Hepatocyte (in vitro differentiated cells): Measurements from ENCODE around the gene CYTL1. TPM values are rescaled to one million over a fixed set of nuclear protein-coding genes. Genes with fewer than 3 reads are reported as not detected.
"Not testable (repeated sequence)": the region's sequence is repeated elsewhere in the genome, so short reads cannot be mapped to it uniquely, and the experiment has no call there.

Experiments used
- DNase-seq: peaks from one replicate; pipeline ENCODE4 v3.0.0-alpha.2; 2016; ENCODE audit warnings: low spot score
- H2AFZ ChIP-seq: fragments of 200-600 bp; sonication (generic); 2 replicates; pipeline ENCODE4 v1.6.0; 2016; ENCODE audit warnings: antibody characterized with exemption, mild to moderate bottlenecking
- H3K27ac ChIP-seq: fragments of 200-600 bp; sonication (generic); 2 replicates; pipeline ENCODE4 v1.5.1; 2016; ENCODE audit warnings: mild to moderate bottlenecking
- H3K27me3 ChIP-seq: fragments of 200-600 bp; sonication (generic); 2 replicates; pipeline ENCODE4 v1.6.1; 2016
- H3K36me3 ChIP-seq: fragments of 200-600 bp; sonication (generic); replicated peaks from 2 replicates; pipeline ENCODE4 v1.5.1; 2016; ENCODE audit warnings: low read depth; ENCODE audit not compliant: insufficient read depth
- H3K4me1 ChIP-seq: fragments of 200-600 bp; sonication (generic); 2 replicates; pipeline ENCODE4 v1.5.1; 2016; ENCODE audit warnings: mild to moderate bottlenecking, moderate library complexity; ENCODE audit not compliant: insufficient read depth
- H3K4me2 ChIP-seq: fragments of 200-600 bp; sonication (generic); 2 replicates; pipeline ENCODE4 v1.6.0; 2016
- H3K4me3 ChIP-seq: fragments of 200-600 bp; sonication (generic); 2 replicates; pipeline ENCODE4 v1.5.1; 2016; ENCODE audit warnings: mild to moderate bottlenecking
- H3K79me2 ChIP-seq: fragments of 200-600 bp; sonication (generic); 2 replicates; pipeline ENCODE4 v1.6.0; 2017; ENCODE audit warnings: mild to moderate bottlenecking
- H3K9me2 ChIP-seq: fragments of 200-600 bp; sonication (generic); replicated peaks from 2 replicates; pipeline ENCODE4 v1.6.0; 2017; ENCODE audit warnings: mild to moderate bottlenecking; ENCODE audit not compliant: insufficient read depth
- H3K9me3 ChIP-seq: fragments of 200-600 bp; sonication (generic); 2 replicates; pipeline ENCODE4 v1.5.1; 2016; ENCODE audit warnings: low read depth, mild to moderate bottlenecking
- H4K20me1 ChIP-seq: fragments of 200-600 bp; sonication (generic); 2 replicates; pipeline ENCODE4 v1.6.0; 2016; ENCODE audit warnings: mild to moderate bottlenecking; ENCODE audit not compliant: insufficient read depth, poor library complexity, severe bottlenecking
- CTCF ChIP-seq: fragments of 200-600 bp; sonication (generic); IDR thresholded peaks from 2 replicates; pipeline ENCODE4 v1.5.1; 2016; ENCODE audit warnings: antibody characterized with exemption, mild to moderate bottlenecking; ENCODE audit not compliant: poor library complexity
- EZH2 ChIP-seq: fragments of 200-600 bp; sonication (generic); IDR thresholded peaks from 2 replicates; pipeline ENCODE4 v1.6.1; 2016; ENCODE audit warnings: antibody characterized with exemption, mild to moderate bottlenecking, borderline replicate concordance
- EZH2phosphoT487 ChIP-seq: fragments of 200-600 bp; sonication (generic); IDR thresholded peaks from one replicate; pipeline ENCODE4 v1.6.1; 2018; ENCODE audit warnings: antibody characterized with exemption, mild to moderate bottlenecking, low read depth, moderate library complexity; ENCODE audit not compliant: unreplicated experiment, severe bottlenecking
- WGBS: methylation state at CpG from one replicate; pipeline ENCODE4 v1.1.6; 2016; ENCODE audit warnings: low lambda C conversion rate; ENCODE audit errors: missing lambda C conversion rate; 5-methylcytosine and 5-hydroxymethylcytosine counted together
- polyA plus RNA-seq: library from polyadenylated mRNA; unstranded; fragments of >200 nt; fragmentation: Nextera tagmentation; extraction: Ambion mirVana; gene quantifications from 2 replicates; pipeline ENCODE4 v1.2.1, GENCODE V29; 2016
- total RNA-seq: library from RNA; depleted of rRNA; stranded (reverse); fragments of >200 nt; gene quantifications from 2 replicates; pipeline ENCODE4 v1.2.3, GENCODE V29; 2014

CYTL1 gene
- total and polyA plus RNA-seq, 2 experiments from 2014 or later = 37.4 to 55.4 TPM

GRCh38 chr4:5003372-5003857, 15.8 kb downstream of the CYTL1 start:
- peaks cover 19% of the 10 kb centered on the region for H3K27me3 ChIP-seq
- H3K27ac ChIP-seq = no peak overlapping the region
- no peaks in the 10 kb centered on the region for H3K9me2 ChIP-seq
- DNase-seq = no peak
- no peaks in the 10 kb centered on the region for H3K4me1 ChIP-seq
- WGBS = 46% methylated on average over 9 of the region's 9 CpGs
- no peaks in the 10 kb centered on the region for H3K36me3 ChIP-seq
- H2AFZ ChIP-seq = no peak overlapping the region
- H3K4me2 ChIP-seq = no peak overlapping the region
- H3K4me3 ChIP-seq = no peak overlapping the region
- no peaks in the 10 kb centered on the region for H4K20me1 ChIP-seq
- no peak for TF ChIP-seq EZH2phosphoT487
- TF ChIP-seq CTCF = no peak
- TF ChIP-seq EZH2 = no peak
- H3K79me2 ChIP-seq = no peaks in the 10 kb centered on the region
- H3K9me3 ChIP-seq = no peaks in the 10 kb centered on the region

GRCh38 chr4:5001641-5002040, 17.6 kb downstream of the CYTL1 start:
- H3K4me1 ChIP-seq, H3K36me3 ChIP-seq, H3K4me2 ChIP-seq, DNase-seq, H3K9me2 ChIP-seq, H3K4me3 ChIP-seq, H3K27ac ChIP-seq, H3K9me3 ChIP-seq, H3K79me2 ChIP-seq, H4K20me1 ChIP-seq, H2AFZ ChIP-seq: not testable (repeated sequence)
- peaks cover 19% of the 10 kb centered on the region for H3K27me3 ChIP-seq
- 81% methylated on average over 6 of the region's 6 CpGs for WGBS

GRCh38 chr4:4996935-4997334, 22.3 kb downstream of the CYTL1 start:
- not testable (repeated sequence) for H3K4me3 ChIP-seq, H2AFZ ChIP-seq, DNase-seq, H3K36me3 ChIP-seq, H3K4me1 ChIP-seq, H3K4me2 ChIP-seq, H3K79me2 ChIP-seq, H3K9me3 ChIP-seq, H3K9me2 ChIP-seq, H3K27ac ChIP-seq, H4K20me1 ChIP-seq
- peaks cover 13% of the 10 kb centered on the region for H3K27me3 ChIP-seq
- 94% methylated on average over 1 of the region's 1 CpG for WGBS

- H3K79me2 ChIP-seq = no peaks in the 10 kb centered on the region
- H3K36me3 ChIP-seq = no peaks in the 10 kb centered on the region
- peaks cover 6% of the 10 kb centered on the region for H3K27me3 ChIP-seq
- no peaks in the 10 kb centered on the region for H3K9me3 ChIP-seq
- TF ChIP-seq EZH2phosphoT487 = no peak
- H3K9me2 ChIP-seq = no peaks in the 10 kb centered on the region
- H2AFZ ChIP-seq = no peak overlapping the region
- DNase-seq = no peak
- no peak overlapping the region for H3K4me3 ChIP-seq
- WGBS = 55% methylated on average over 8 of the region's 8 CpGs
- H3K4me2 ChIP-seq = no peak overlapping the region
- no peaks in the 10 kb centered on the region for H4K20me1 ChIP-seq
- H3K4me1 ChIP-seq = peaks cover 10% of the 10 kb centered on the region
- no peak overlapping the region for H3K27ac ChIP-seq
These were observed 23.4 kb downstream of the CYTL1 start for GRCh38 chr4:4995908-4996265.

GRCh38 chr4:4995103-4995907, 24.0 kb downstream of the CYTL1 start:
- DNase-seq = peak; percentile 80
- H3K79me2 ChIP-seq = no peaks in the 10 kb centered on the region
- H3K9me3 ChIP-seq = no peaks in the 10 kb centered on the region
- no peak overlapping the region for H3K27ac ChIP-seq
- H3K9me2 ChIP-seq = no peaks in the 10 kb centered on the region
- H3K27me3 ChIP-seq = no peaks in the 10 kb centered on the region
- H3K36me3 ChIP-seq = no peaks in the 10 kb centered on the region
- no peaks in the 10 kb centered on the region for H4K20me1 ChIP-seq
- H3K4me2 ChIP-seq = no peak overlapping the region
- H3K4me1 ChIP-seq = peaks cover 15% of the 10 kb centered on the region
- no peak overlapping the region for H2AFZ ChIP-seq
- no peak overlapping the region for H3K4me3 ChIP-seq
- 36% methylated on average over 22 of the region's 22 CpGs for WGBS
- peak; percentile 90 for TF ChIP-seq CTCF
- TF ChIP-seq EZH2 = no peak
